Tibial artery (tissue), 4 donors: ENCODE measurements around the gene EDEM2.
"Not testable (repeated sequence)": the region's sequence is repeated elsewhere in the genome, so short reads cannot be mapped to it uniquely, and the experiment has no call there.

Experiments
- DNase-seq, 2 donors: peaks; one replicate each; pipeline ENCODE4 v3.0.0-alpha.2; 2019
- H3K27ac ChIP-seq, 2 donors: fragments of 200-600 bp; sonication (generic) in 1 of 2; 1 replicate in 1 of 2; 2 replicates in 1 of 2; pipeline ENCODE4 v1.5.1; 2018 to 2019; ENCODE audit warnings: mild to moderate bottlenecking in 1 of 2
- H3K27me3 ChIP-seq, 2 donors: fragments of 200-600 bp; sonication (generic) in 1 of 2; one replicate each; pipeline versions ENCODE4 v1.5.1 to v1.6.0; 2016 to 2019
- H3K36me3 ChIP-seq, 3 donors: fragments of 200-600 bp; sonication (generic) in 2 of 3; one replicate each; pipeline ENCODE4 v1.5.1; 2016 to 2019; ENCODE audit warnings: mild to moderate bottlenecking in 2 of 3
- H3K4me1 ChIP-seq, 4 donors: fragments of 200-600 bp; sonication (generic) in 2 of 4; 1 replicate in 3 of 4; 2 replicates in 1 of 4; pipeline ENCODE4 v1.5.1; 2016 to 2019
- H3K4me3 ChIP-seq, 2 donors: fragments of 200-600 bp; sonication (generic) in 1 of 2; 1 replicate in 1 of 2; 2 replicates in 1 of 2; pipeline ENCODE4 v1.5.1; 2018 to 2019; ENCODE audit warnings: mild to moderate bottlenecking in 2 of 2
- H3K9me3 ChIP-seq, 3 donors: fragments of 200-600 bp; sonication (generic) in 1 of 3; one replicate each; pipeline ENCODE4 v1.5.1; 2016 to 2019
- intact Hi-C: fragments of 100-400 bp; cut with DNase I; formaldehyde crosslinking; loops from one replicate; pipeline ENCODE4 v1.15.0; 2023; ENCODE audit warnings: low total_unique reads
- TF ChIP-seq, protein P1 (sequence below), 2 experiments: fragments of 200-600 bp in 1 of 2; fragments of 450-650 bp in 1 of 2; IDR thresholded peaks; one replicate each; pipeline ENCODE4 v1.5.1; 2017 to 2019; ENCODE audit warnings: antibody characterized with exemption in 2 of 2, mild to moderate bottlenecking in 1 of 2, moderate library complexity in 1 of 2

EDEM2 gene

DNA sequence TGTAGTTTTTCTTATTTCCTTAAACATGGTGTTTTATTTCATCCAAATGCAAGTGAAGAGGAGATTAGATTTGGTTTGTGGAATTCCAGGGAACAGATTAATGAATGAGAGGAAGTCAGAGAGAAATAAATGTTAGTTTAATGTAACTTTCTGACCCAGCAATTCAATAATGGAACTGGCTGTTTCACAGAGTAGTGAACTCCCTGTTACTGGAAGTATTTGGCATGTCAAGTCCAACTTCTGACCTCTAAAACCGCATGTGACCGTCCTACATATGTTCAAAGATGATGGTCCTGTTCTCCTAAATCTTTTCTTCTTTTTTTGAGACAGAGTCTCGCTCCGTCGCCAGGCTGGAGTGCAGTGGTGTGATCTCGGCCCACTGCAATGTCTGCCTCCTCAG, 43.4 kb upstream of the EDEM2 start:
- H3K27me3 ChIP-seq = no peaks in the 10 kb centered on the region
- intact Hi-C loops = loop anchor here (5.0 to 10.0 kb wide), 2 partner anchors 346 to 1242 kb away; no protein-coding TSS in a partner anchor
- H3K4me3 ChIP-seq = no peak overlapping the region
- H3K9me3 ChIP-seq = no peaks in the 10 kb centered on the region
- H3K4me1 ChIP-seq = no peaks in the 10 kb centered on the region
- H3K36me3 ChIP-seq = peaks cover 0 to 5% (median 0%) of the 10 kb centered on the region in 3 donors
- TF ChIP-seq, protein P1, sequence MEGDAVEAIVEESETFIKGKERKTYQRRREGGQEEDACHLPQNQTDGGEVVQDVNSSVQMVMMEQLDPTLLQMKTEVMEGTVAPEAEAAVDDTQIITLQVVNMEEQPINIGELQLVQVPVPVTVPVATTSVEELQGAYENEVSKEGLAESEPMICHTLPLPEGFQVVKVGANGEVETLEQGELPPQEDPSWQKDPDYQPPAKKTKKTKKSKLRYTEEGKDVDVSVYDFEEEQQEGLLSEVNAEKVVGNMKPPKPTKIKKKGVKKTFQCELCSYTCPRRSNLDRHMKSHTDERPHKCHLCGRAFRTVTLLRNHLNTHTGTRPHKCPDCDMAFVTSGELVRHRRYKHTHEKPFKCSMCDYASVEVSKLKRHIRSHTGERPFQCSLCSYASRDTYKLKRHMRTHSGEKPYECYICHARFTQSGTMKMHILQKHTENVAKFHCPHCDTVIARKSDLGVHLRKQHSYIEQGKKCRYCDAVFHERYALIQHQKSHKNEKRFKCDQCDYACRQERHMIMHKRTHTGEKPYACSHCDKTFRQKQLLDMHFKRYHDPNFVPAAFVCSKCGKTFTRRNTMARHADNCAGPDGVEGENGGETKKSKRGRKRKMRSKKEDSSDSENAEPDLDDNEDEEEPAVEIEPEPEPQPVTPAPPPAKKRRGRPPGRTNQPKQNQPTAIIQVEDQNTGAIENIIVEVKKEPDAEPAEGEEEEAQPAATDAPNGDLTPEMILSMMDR (IDR thresholded peaks at IDR 0.05) = no peak
- DNase-seq = no peak
- H3K27ac ChIP-seq = no peak overlapping the region

GRCh38 chr20:35189223-35189622, 42.1 kb upstream of the EDEM2 start:
- DNase-seq, H3K27me3 ChIP-seq, intact Hi-C loops, H3K4me1 ChIP-seq, H3K9me3 ChIP-seq, H3K36me3 ChIP-seq, H3K27ac ChIP-seq, H3K4me3 ChIP-seq: not testable (repeated sequence)

GRCh38 chr20:35187584-35188190, 40.6 kb upstream of the EDEM2 start:
- H3K36me3 ChIP-seq = peaks cover 0 to 5% (median 4%) of the 10 kb centered on the region in 3 donors
- no peak for DNase-seq
- TF ChIP-seq, protein P1 (IDR thresholded peaks at IDR 0.05) = no peak
- no peaks in the 10 kb centered on the region for H3K9me3 ChIP-seq
- intact Hi-C loops = no loop called here
- no peaks in the 10 kb centered on the region for H3K27me3 ChIP-seq
- H3K27ac ChIP-seq = no peak overlapping the region
- H3K4me1 ChIP-seq = no peaks in the 10 kb centered on the region
- no peak overlapping the region for H3K4me3 ChIP-seq

- H3K27ac ChIP-seq, H3K27me3 ChIP-seq, H3K9me3 ChIP-seq, intact Hi-C loops, DNase-seq, H3K36me3 ChIP-seq, H3K4me1 ChIP-seq, H3K4me3 ChIP-seq: not testable (repeated sequence)
These were observed 39.7 kb upstream of the EDEM2 start for GRCh38 chr20:35186691-35187289.

DNA sequence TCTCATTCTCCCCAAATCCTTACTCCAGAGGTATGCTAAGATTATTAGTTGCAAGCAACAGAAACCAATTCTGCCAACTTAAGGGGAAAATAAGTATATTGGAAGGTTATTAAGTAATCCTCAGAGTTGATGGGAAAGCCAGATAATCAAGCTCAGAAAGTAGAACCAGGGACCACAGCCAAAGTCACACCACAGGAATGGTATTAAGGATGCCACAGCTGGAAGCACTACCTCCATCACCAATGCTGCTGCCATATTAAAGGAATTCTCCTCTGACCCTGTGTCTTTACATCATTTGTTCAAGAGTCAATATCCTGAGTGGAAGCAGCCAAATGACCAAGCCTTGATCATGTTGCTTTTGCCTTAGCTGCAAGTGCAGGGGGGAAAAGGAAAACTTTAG, 34.6 kb upstream of the EDEM2 start:
- Histone ChIP-seq H3K27me3 (no peaks in the 10 kb centered on the region), H3K27ac (no peak overlapping the region), H3K4me3 (no peak overlapping the region), H3K36me3 (peaks cover 3 to 5% (median 5%) of the 10 kb centered on the region in 3 donors), H3K4me1 (no peaks in the 10 kb centered on the region), H3K9me3 (no peaks in the 10 kb centered on the region)
- DNase-seq = no peak
- TF ChIP-seq, protein P1 (IDR thresholded peaks at IDR 0.05) = no peak
- intact Hi-C loops = no loop called here

- no peaks in the 10 kb centered on the region for H3K27me3 ChIP-seq
- TF ChIP-seq, protein P1 (IDR thresholded peaks at IDR 0.05) = no peak
- H3K4me1 ChIP-seq = no peaks in the 10 kb centered on the region
- no peaks in the 10 kb centered on the region for H3K9me3 ChIP-seq
- H3K36me3 ChIP-seq = peaks cover 5 to 16% (median 13%) of the 10 kb centered on the region in 3 donors
- intact Hi-C loops = no loop called here
- H3K27ac ChIP-seq = no peak overlapping the region
- no peak for DNase-seq
- no peak overlapping the region for H3K4me3 ChIP-seq
These were observed 33.1 kb upstream of the EDEM2 start for GRCh38 chr20:35180266-35180665.
